K562 (cell line): ENCODE data around the gene SYVN1. TPM values are rescaled to one million over a fixed set of nuclear protein-coding genes. Genes with fewer than 3 reads are reported as not detected.
A peak's percentile ranks its signal among the peaks of the same experiment; 100 is the strongest.

Source experiments
- CAMTA2 ChIP-seq: fragments of 250-450 bp; sonication (Bioruptor Pico); conservative IDR thresholded peaks from 2 replicates; pipeline ENCODE4 v1.5.1; 2022
- CBX1 ChIP-seq: sonication (generic); IDR thresholded peaks from 2 replicates; pipeline ENCODE4 v1.6.1; 2016; ENCODE audit warnings: antibody characterized with exemption, low read depth, mild to moderate bottlenecking
- E2F6 ChIP-seq, 2 experiments: IDR thresholded peaks; 2 replicates each; pipeline ENCODE4 v1.6.1; 2011; ENCODE audit warnings: borderline replicate concordance in 1 of 2, control low read depth in 1 of 2, low read depth in 1 of 2, low read length in 1 of 2, mild to moderate bottlenecking in 1 of 2, mixed read lengths in 1 of 2, moderate library complexity in 1 of 2; ENCODE audit not compliant: insufficient read depth in 1 of 2, insufficient read length in 1 of 2, poor library complexity in 1 of 2, severe bottlenecking in 1 of 2; ENCODE audit errors: extremely low read depth in 1 of 2
- HDAC6 ChIP-seq: IDR thresholded peaks from 2 replicates; pipeline ENCODE4 v1.6.1; 2012; ENCODE audit warnings: low read depth, mild to moderate bottlenecking, control low read depth, inconsistent platforms, low read length, moderate library complexity
- KAT2B ChIP-seq: IDR thresholded peaks from one replicate; pipeline ENCODE4 v1.6.1; 2012; ENCODE audit warnings: low read depth, mild to moderate bottlenecking, control low read depth, inconsistent platforms, low read length, moderate library complexity
- MEF2D ChIP-seq: conservative IDR thresholded peaks from 2 replicates; pipeline ENCODE4 v1.6.1; 2016; ENCODE audit warnings: low read depth, missing genetic modification characterization, missing compliant biosample characterization
- MYBL2 ChIP-seq, 2 experiments: fragments of 450-650 bp in 1 of 2; sonication (generic) in 1 of 2; formaldehyde crosslinking in 1 of 2; IDR thresholded peaks; 2 replicates each; pipeline versions ENCODE4 v1.6.1 to v1.8.1; 2017 to 2022; ENCODE audit warnings: borderline replicate concordance in 1 of 2, inconsistent platforms in 1 of 2, low read depth in 1 of 2, mild to moderate bottlenecking in 1 of 2, missing genetic modification reagents in 1 of 2, moderate library complexity in 1 of 2
- NFYB ChIP-seq: IDR thresholded peaks from 2 replicates; pipeline ENCODE4 v1.6.1; 2011; ENCODE audit warnings: mild to moderate bottlenecking, moderate library complexity; ENCODE audit not compliant: insufficient read length; ENCODE audit errors: extremely low read depth
- STAG1 ChIP-seq: sonication (generic); formaldehyde crosslinking; IDR thresholded peaks from 2 replicates; pipeline ENCODE4 v1.5.0; 2020; ENCODE audit warnings: missing genetic modification reagents, borderline replicate concordance
- TBP ChIP-seq: optimal IDR thresholded peaks from 2 replicates; pipeline ENCODE3; 2011; ENCODE audit warnings: low read depth, low read length, improper control_type of control experiment
- ZBTB8A ChIP-seq: fragments of 450-650 bp; IDR thresholded peaks from 2 replicates; pipeline ENCODE4 v1.6.1; 2018; ENCODE audit warnings: mild to moderate bottlenecking, moderate library complexity; ENCODE audit not compliant: partially characterized antibody
- ZNF407 ChIP-seq: fragments of 450-650 bp; IDR thresholded peaks from 2 replicates; pipeline ENCODE4 v1.6.1; 2016; ENCODE audit warnings: low read depth
- polyA plus RNA-seq, 8 experiments: library from polyadenylated mRNA; depleted of rRNA in 4 of 8; stranded (reverse) in 5 of 8; unstranded in 3 of 8; fragments of >200 nt; fragmentation: Nextera tagmentation in 2 of 8; fragmentation: Illumina TruSeq in 1 of 8; extraction: Ambion mirVana in 2 of 8; extraction: Trizol in 1 of 8; gene quantifications; 2 replicates each; pipeline versions ENCODE4 v1.2.1 to v1.2.3, GENCODE V29; 2011 to 2014; ENCODE audit warnings: inconsistent platforms in 1 of 8, missing spikeins in 1 of 8
- total RNA-seq, 7 experiments: library from RNA; depleted of rRNA in 6 of 7; stranded (reverse); fragments of >200 nt in 6 of 7; fragmentation: Illumina TruSeq in 2 of 7; extraction: Trizol in 2 of 7; gene quantifications; 2 replicates each; pipeline versions ENCODE4 v1.2.1 to v1.2.3, GENCODE V29; 2011 to 2021; ENCODE audit warnings: low replicate concordance in 1 of 7
- TF ChIP-seq, protein P1 (sequence below): fragments of 250-450 bp; sonication (Bioruptor Pico); IDR thresholded peaks from 2 replicates; pipeline ENCODE4 v1.8.0; 2021; ENCODE audit warnings: mild to moderate bottlenecking, moderate library complexity

Gene SYVN1
- total and polyA plus RNA-seq, 9 of the 15 experiments (the other 6 are each of a cell fraction or from before 2014, with no cell fraction given), result 0.41 to 47.4 (median 9.9) TPM

DNA sequence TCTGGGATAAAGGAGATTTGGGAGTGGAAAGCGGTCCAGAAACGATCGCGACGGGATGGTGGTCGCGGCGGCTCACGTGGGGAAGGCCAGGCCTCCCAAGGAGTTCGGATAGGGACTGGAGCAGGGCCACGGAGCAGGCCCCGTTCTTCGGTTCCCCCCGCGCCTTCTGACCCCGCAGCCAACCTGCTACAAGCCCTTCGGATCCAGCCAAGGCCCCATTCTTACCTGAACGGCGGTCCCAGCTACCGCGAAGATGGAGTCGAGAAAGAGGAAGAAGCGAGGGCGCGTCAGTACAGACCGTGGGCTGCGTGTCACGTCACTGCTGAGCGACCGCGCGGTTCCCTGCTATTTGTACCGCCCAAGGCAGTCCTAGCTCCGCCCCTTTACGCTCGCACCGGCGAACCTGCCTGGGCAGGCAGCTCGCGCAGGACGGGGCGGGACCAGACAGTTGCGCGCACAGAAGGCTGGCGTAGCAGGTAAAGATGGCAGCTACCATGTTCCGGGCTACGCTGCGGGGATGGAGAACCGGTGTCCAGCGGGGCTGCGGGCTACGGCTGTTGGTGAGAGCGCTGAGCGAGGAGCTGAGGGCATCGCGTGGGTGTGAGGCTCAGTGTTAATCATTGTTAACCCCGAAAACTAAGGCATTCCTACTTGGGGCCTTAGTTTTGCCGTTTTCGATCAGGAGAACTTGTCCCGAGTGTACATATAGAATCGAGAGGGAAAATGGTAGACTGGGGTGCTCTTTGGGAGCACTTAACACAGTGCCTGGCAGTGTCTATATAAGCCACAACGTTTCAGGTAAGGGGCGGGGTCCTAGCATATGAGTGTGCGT lies 12.2 kb downstream of the SYVN1 start, which contains the start of the genes FAU and MRPL49 (continued):
- TF ChIP-seq, protein P1, sequence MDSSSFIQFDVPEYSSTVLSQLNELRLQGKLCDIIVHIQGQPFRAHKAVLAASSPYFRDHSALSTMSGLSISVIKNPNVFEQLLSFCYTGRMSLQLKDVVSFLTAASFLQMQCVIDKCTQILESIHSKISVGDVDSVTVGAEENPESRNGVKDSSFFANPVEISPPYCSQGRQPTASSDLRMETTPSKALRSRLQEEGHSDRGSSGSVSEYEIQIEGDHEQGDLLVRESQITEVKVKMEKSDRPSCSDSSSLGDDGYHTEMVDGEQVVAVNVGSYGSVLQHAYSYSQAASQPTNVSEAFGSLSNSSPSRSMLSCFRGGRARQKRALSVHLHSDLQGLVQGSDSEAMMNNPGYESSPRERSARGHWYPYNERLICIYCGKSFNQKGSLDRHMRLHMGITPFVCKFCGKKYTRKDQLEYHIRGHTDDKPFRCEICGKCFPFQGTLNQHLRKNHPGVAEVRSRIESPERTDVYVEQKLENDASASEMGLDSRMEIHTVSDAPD (CRISPR knock-in tag), result no peak
- TF ChIP-seq ZNF407 (no peak), CAMTA2 (CRISPR knock-in tag) (no peak), ZBTB8A (no peak), TBP (peak; percentile 97), STAG1 (CRISPR knock-in tag) (no peak), NFYB (no peak), MYBL2 (IDR thresholded peaks at IDR 0.05; ENCODE audit: low read depth) (no peak), MYBL2 (CRISPR knock-in tag; IDR thresholded peaks at IDR 0.05; ENCODE audit: borderline replicate concordance) (no peak), E2F6 (IDR thresholded peaks at IDR 0.05; ENCODE audit: borderline replicate concordance in 1 of 2, extremely low read depth in 1 of 2, insufficient read depth in 1 of 2, insufficient read length in 1 of 2, low read depth in 1 of 2, low read length in 1 of 2, poor library complexity in 1 of 2, severe bottlenecking in 1 of 2) (peak in 1 of 2 experiments; percentile 29), CBX1 (peak; percentile 78), HDAC6 (no peak), MEF2D (no peak), KAT2B (no peak)
